HG03342 (cell line): ENCODE results near the gene SIX2.

Experiments
- ATAC-seq: cut with Tn5 transposase; IDR thresholded peaks from one replicate; pipeline ENCODE4 v1.9.1; 2021; ENCODE audit warnings: mild to moderate bottlenecking, moderate library complexity; ENCODE audit not compliant: unreplicated experiment

Gene SIX2

GRCh38 chr2:45003579-45004551, 5.4 kb downstream of the SIX2 start:
- no peak for ATAC-seq

- ATAC-seq = no peak
Measured at GRCh38 chr2:45002686-45003085, 6.6 kb downstream of the SIX2 start.

- no peak for ATAC-seq
Measured at GRCh38 chr2:45001869-45002385, 7.3 kb downstream of the SIX2 start.

GRCh38 chr2:45000921-45001868, 8.1 kb downstream of the SIX2 start:
- no peak for ATAC-seq

- no peak for ATAC-seq
Measured at GRCh38 chr2:45000341-45000901, 8.8 kb downstream of the SIX2 start.

- no peak for ATAC-seq
Measured at GRCh38 chr2:44999540-44999939, 9.7 kb downstream of the SIX2 start.

GRCh38 chr2:44997963-44998362, 11.3 kb downstream of the SIX2 start:
- no peak for ATAC-seq

GRCh38 chr2:44996356-44996755, 12.9 kb downstream of the SIX2 start:
- no peak for ATAC-seq

- ATAC-seq = no peak
Measured at GRCh38 chr2:44994377-44994776, 14.9 kb downstream of the SIX2 start.

- ATAC-seq = no peak
Measured at GRCh38 chr2:44989176-44989575, 20.1 kb downstream of the SIX2 start.

- ATAC-seq = no peak
Measured at GRCh38 chr2:44983836-44984604, 25.2 kb downstream of the SIX2 start.

- ATAC-seq = no peak
Measured at GRCh38 chr2:44981714-44982108, 27.5 kb downstream of the SIX2 start.

- no peak for ATAC-seq
Measured at GRCh38 chr2:44980751-44981713, 28.2 kb downstream of the SIX2 start.

GRCh38 chr2:44979581-44979980, 29.7 kb downstream of the SIX2 start:
- no peak for ATAC-seq

- ATAC-seq = no peak
Measured at GRCh38 chr2:44975571-44976450, 33.4 kb downstream of the SIX2 start.

GRCh38 chr2:44974064-44974715, 35.1 kb downstream of the SIX2 start:
- no peak for ATAC-seq

- ATAC-seq = no peak
Measured at GRCh38 chr2:44972771-44973535, 36.3 kb downstream of the SIX2 start.
